ENCODE data around the gene ALG14.

The ALG14 gene

GRCh38 chr1:95007687-95008086 lies 65.1 kb downstream of the ALG14 start:
- Histone ChIP-seq H3K27ac (replicated peaks) (no peak overlapping the region), H3K27me3 (ENCODE audit: insufficient read depth, poor library complexity, severe bottlenecking) (no peaks in the 10 kb centered on the region), H3K4me3 (replicated peaks; ENCODE audit: insufficient read depth, low read length) (no peak overlapping the region)
- DNase-seq (ENCODE audit: low read depth in 1 of 2, low spot score in 1 of 2): no peak
- TF ChIP-seq SPI1 (IDR thresholded peaks at IDR 0.05; ENCODE audit: borderline replicate concordance, low read depth): no peak

- Histone ChIP-seq H3K4me3 (replicated peaks; ENCODE audit: insufficient read depth, low read length) (no peak overlapping the region), H3K27me3 (ENCODE audit: insufficient read depth, poor library complexity, severe bottlenecking) (no peaks in the 10 kb centered on the region), H3K27ac (replicated peaks) (no peak overlapping the region)
- no peak; the same call in 1 of the 2 replicates for TF ChIP-seq SPI1 (IDR thresholded peaks at IDR 0.05; ENCODE audit: borderline replicate concordance, low read depth)
- no peak for TF ChIP-seq REST (IDR thresholded peaks at IDR 0.05; ENCODE audit: insufficient replicate concordance, low read depth)
- no peak for TF ChIP-seq POLR2AphosphoS5 (IDR thresholded peaks at IDR 0.05; ENCODE audit: low read depth)
- no peak for TF ChIP-seq GABPA (IDR thresholded peaks at IDR 0.05; ENCODE audit: low read depth)
- TF ChIP-seq CTCF (IDR thresholded peaks at IDR 0.05; ENCODE audit: insufficient read depth, low read length): no peak
- no peak for DNase-seq (ENCODE audit: low read depth in 1 of 2, low spot score in 1 of 2)
Observed at GRCh38 chr1:95006681-95007080, 66.1 kb downstream of the ALG14 start.

- TF ChIP-seq POLR2AphosphoS5 (IDR thresholded peaks at IDR 0.05; ENCODE audit: low read depth): no peak
- no peak for TF ChIP-seq GABPA (IDR thresholded peaks at IDR 0.05; ENCODE audit: low read depth)
- TF ChIP-seq REST (IDR thresholded peaks at IDR 0.05; ENCODE audit: insufficient replicate concordance, low read depth): no peak
- TF ChIP-seq CTCF (IDR thresholded peaks at IDR 0.05; ENCODE audit: insufficient read depth, low read length): no peak
- no peak for TF ChIP-seq SPI1 (IDR thresholded peaks at IDR 0.05; ENCODE audit: borderline replicate concordance, low read depth)
- no peak for DNase-seq (ENCODE audit: low read depth in 1 of 2, low spot score in 1 of 2)
- Histone ChIP-seq H3K27ac (replicated peaks) (no peak overlapping the region), H3K4me3 (replicated peaks; ENCODE audit: insufficient read depth, low read length) (no peak overlapping the region), H3K27me3 (ENCODE audit: insufficient read depth, poor library complexity, severe bottlenecking) (no peaks in the 10 kb centered on the region)
Observed at GRCh38 chr1:95005584-95005983, 67.2 kb downstream of the ALG14 start.

- no peak overlapping the region for H3K27ac ChIP-seq (replicated peaks)
- TF ChIP-seq REST (IDR thresholded peaks at IDR 0.05; ENCODE audit: insufficient replicate concordance, low read depth) (no peak), POLR2AphosphoS5 (IDR thresholded peaks at IDR 0.05; ENCODE audit: low read depth) (no peak), SPI1 (IDR thresholded peaks at IDR 0.05; ENCODE audit: borderline replicate concordance, low read depth) (no peak), GABPA (IDR thresholded peaks at IDR 0.05; ENCODE audit: low read depth) (no peak), CTCF (IDR thresholded peaks at IDR 0.05; ENCODE audit: insufficient read depth, low read length) (no peak)
- DNase-seq (ENCODE audit: low read depth in 1 of 2, low spot score in 1 of 2): no peak
Observed at GRCh38 chr1:95004013-95004412, 68.7 kb downstream of the ALG14 start.

More at GRCh38 chr1:95004013-95004412, 68.7 kb downstream of the ALG14 start:
- Histone ChIP-seq H3K27me3 (ENCODE audit: insufficient read depth, poor library complexity, severe bottlenecking) (no peaks in the 10 kb centered on the region), H3K4me3 (replicated peaks; ENCODE audit: insufficient read depth, low read length) (no peak overlapping the region)
